PC-3 (cell line): ENCODE measurements around the gene AGAP3. TPM values are rescaled to one million over a fixed set of nuclear protein-coding genes. Genes with fewer than 3 reads are reported as not detected.

Experiments used
- ATAC-seq: fragments of 200-7000 bp; cut with Tn5 transposase; 2 replicates; pipeline ENCODE4 v1.9.1; 2020; ENCODE audit warnings: mild to moderate bottlenecking, moderate library complexity
- BruUV-seq: library from RNA; stranded (reverse); fragments of 400-500 nt; replicated peaks from 2 replicates; lab custom pipeline; 2021; lab: Mats Ljungman, UMichigan
- CTCF ChIA-PET: fragments of 300-600 bp; sonication (Branson Sonifier 250); formaldehyde crosslinking; loops from one replicate; lab custom pipeline; 2022; ENCODE audit warnings: antibody characterized with exemption; lab: Charles Lee
- POLR2A ChIA-PET: fragments of 300-600 bp; sonication (Branson Sonifier 250); formaldehyde crosslinking; loops from one replicate; lab custom pipeline; 2022; ENCODE audit warnings: antibody characterized with exemption; ENCODE audit not compliant: unreplicated experiment; lab: Charles Lee
- DNase-seq: peaks from one replicate; pipeline ENCODE4 v3.0.0-alpha.2; 2015
- H2AFZ ChIP-seq: fragments of 300-600 bp; sonication (generic); 2 replicates; pipeline ENCODE4 v1.6.0; 2016; ENCODE audit warnings: antibody characterized with exemption, low read length
- H3F3A ChIP-seq: fragments of 300-600 bp; sonication (generic); one replicate; pipeline ENCODE4 v1.6.0; 2017; ENCODE audit warnings: antibody characterized with exemption, low read length, control low read depth, mild to moderate bottlenecking; ENCODE audit not compliant: unreplicated experiment
- H3K27ac ChIP-seq: fragments of 300-600 bp; sonication (generic); 2 replicates; pipeline ENCODE4 v1.5.1; 2016; ENCODE audit warnings: mild to moderate bottlenecking, low read length
- H3K27me3 ChIP-seq: fragments of 300-600 bp; sonication (generic); 2 replicates; pipeline ENCODE4 v1.6.1; 2016; ENCODE audit warnings: low read length, mixed read lengths
- H3K36me3 ChIP-seq: fragments of 300-600 bp; sonication (generic); 2 replicates; pipeline ENCODE4 v1.6.1; 2016; ENCODE audit warnings: low read depth, mixed run types, low read length, mixed read lengths
- H3K4me1 ChIP-seq: fragments of 300-600 bp; sonication (generic); 2 replicates; pipeline ENCODE4 v1.5.1; 2016; ENCODE audit warnings: low read length; ENCODE audit not compliant: insufficient read depth
- H3K4me2 ChIP-seq: fragments of 300-600 bp; sonication (generic); 2 replicates; pipeline ENCODE4 v1.6.0; 2016; ENCODE audit warnings: low read length
- H3K4me3 ChIP-seq: fragments of 300-600 bp; sonication (generic); 2 replicates; pipeline ENCODE4 v1.5.1; 2016; ENCODE audit warnings: mild to moderate bottlenecking, low read length, mixed read lengths
- H3K79me2 ChIP-seq: fragments of 300-600 bp; sonication (generic); 2 replicates; pipeline ENCODE4 v1.6.1; 2017; ENCODE audit warnings: low read length, mixed read lengths
- H3K9ac ChIP-seq: fragments of 300-600 bp; sonication (generic); 2 replicates; pipeline ENCODE4 v1.6.0; 2016; ENCODE audit warnings: mild to moderate bottlenecking, low read length
- H3K9me2 ChIP-seq: fragments of 300-600 bp; sonication (generic); replicated peaks from 2 replicates; pipeline ENCODE4 v1.6.1; 2016; ENCODE audit warnings: mixed run types, low read length, mixed read lengths
- H3K9me3 ChIP-seq: fragments of 300-600 bp; sonication (generic); 2 replicates; pipeline ENCODE4 v1.6.1; 2016; ENCODE audit warnings: low read length, mixed read lengths
- H4K20me1 ChIP-seq: fragments of 300-600 bp; sonication (generic); 2 replicates; pipeline ENCODE4 v1.6.1; 2016; ENCODE audit warnings: low read length, mixed read lengths
- CTCF ChIP-seq: fragments of 300-600 bp; sonication (generic); conservative IDR thresholded peaks from 2 replicates; pipeline ENCODE4 v1.5.1; 2017; ENCODE audit warnings: antibody characterized with exemption, low read depth, mild to moderate bottlenecking, low read length
- EZH2 ChIP-seq: fragments of 300-600 bp; sonication (generic); IDR thresholded peaks from one replicate; pipeline ENCODE4 v1.6.1; 2017; ENCODE audit warnings: antibody characterized with exemption, mild to moderate bottlenecking, low read length; ENCODE audit not compliant: unreplicated experiment
- EZH2phosphoT487 ChIP-seq: fragments of 300-600 bp; sonication (generic); IDR thresholded peaks from 2 replicates; pipeline ENCODE4 v1.6.1; 2018; ENCODE audit warnings: mild to moderate bottlenecking, antibody characterized with exemption, low read length, borderline replicate concordance
- intact Hi-C: fragments of 100-400 bp; cut with micrococcal nuclease; formaldehyde crosslinking; loops from 2 replicates; pipeline ENCODE4 v1.9.0; 2023
- total RNA-seq: library from RNA; depleted of rRNA; stranded (reverse); fragments of >200 nt; gene quantifications from 2 replicates; pipeline ENCODE4 v1.2.3, GENCODE V29; 2014

AGAP3 gene
- total RNA-seq, 1 experiment from 2014 or later: 53.5 TPM

GRCh38 chr7:151129117-151129959 is 43.1 kb downstream of the AGAP3 start:
- intact Hi-C loops: no loop called here
- no peaks in the 10 kb centered on the region for H3K4me1 ChIP-seq
- no peak overlapping the region for H2AFZ ChIP-seq
- no peaks in the 10 kb centered on the region for H3K9me2 ChIP-seq
- H4K20me1 ChIP-seq: no peaks in the 10 kb centered on the region
- H3F3A ChIP-seq: no peaks in the 10 kb centered on the region
- no peak for TF ChIP-seq CTCF
- TF ChIP-seq EZH2: no peak
- no peak for TF ChIP-seq EZH2phosphoT487
- no peak overlapping the region for H3K9ac ChIP-seq
- BruUV-seq: no TSS peak
- CTCF ChIA-PET: no interaction called here
- H3K79me2 ChIP-seq: no peaks in the 10 kb centered on the region
- no peak overlapping the region for H3K27ac ChIP-seq
- H3K4me3 ChIP-seq: no peak overlapping the region
- H3K27me3 ChIP-seq: no peaks in the 10 kb centered on the region
- POLR2A ChIA-PET: no interaction called here
- peaks cover 11% of the 10 kb centered on the region; the same call in 1 of the 2 replicates for H3K36me3 ChIP-seq
- H3K4me2 ChIP-seq: no peak overlapping the region
- DNase-seq: no peak
- ATAC-seq: no peak
- H3K9me3 ChIP-seq: no peaks in the 10 kb centered on the region

GRCh38 chr7:151129960-151130591 is 43.8 kb downstream of the AGAP3 start:
- BruUV-seq: no TSS peak
- ATAC-seq (no peak), DNase-seq (no peak)
- H3K9ac ChIP-seq: no peak overlapping the region
- no peaks in the 10 kb centered on the region for H4K20me1 ChIP-seq
- H3K9me2 ChIP-seq: no peaks in the 10 kb centered on the region
- H3K4me3 ChIP-seq: no peak overlapping the region
- ChIA-PET CTCF (no interaction called here), POLR2A (no interaction called here)
- TF ChIP-seq EZH2phosphoT487 (no peak), CTCF (no peak), EZH2 (no peak)
- no peaks in the 10 kb centered on the region for H3F3A ChIP-seq
- no peaks in the 10 kb centered on the region for H3K79me2 ChIP-seq
- intact Hi-C loops: no loop called here
- no peak overlapping the region for H3K4me2 ChIP-seq
- H3K27me3 ChIP-seq: no peaks in the 10 kb centered on the region
- no peak overlapping the region for H2AFZ ChIP-seq
- H3K36me3 ChIP-seq: peaks cover 5% of the 10 kb centered on the region; the same call in 1 of the 2 replicates
- no peak overlapping the region for H3K27ac ChIP-seq
- no peaks in the 10 kb centered on the region for H3K9me3 ChIP-seq
- H3K4me1 ChIP-seq: no peaks in the 10 kb centered on the region
